22Rv1 (cell line): ENCODE results near the gene ARPC4.

Experiments
- H3K27ac ChIP-seq: fragments of 450-650 bp; 2 replicates; pipeline ENCODE4 v1.5.1; 2017
- ZFX ChIP-seq: fragments of 450-650 bp; IDR thresholded peaks from 2 replicates; pipeline ENCODE4 v1.6.1; 2017; ENCODE audit warnings: antibody characterized with exemption, borderline replicate concordance
- TF ChIP-seq, protein P1 (sequence below): fragments of 450-650 bp; IDR thresholded peaks from 2 replicates; pipeline ENCODE4 v1.5.1; 2017; ENCODE audit warnings: mild to moderate bottlenecking

Gene ARPC4

DNA sequence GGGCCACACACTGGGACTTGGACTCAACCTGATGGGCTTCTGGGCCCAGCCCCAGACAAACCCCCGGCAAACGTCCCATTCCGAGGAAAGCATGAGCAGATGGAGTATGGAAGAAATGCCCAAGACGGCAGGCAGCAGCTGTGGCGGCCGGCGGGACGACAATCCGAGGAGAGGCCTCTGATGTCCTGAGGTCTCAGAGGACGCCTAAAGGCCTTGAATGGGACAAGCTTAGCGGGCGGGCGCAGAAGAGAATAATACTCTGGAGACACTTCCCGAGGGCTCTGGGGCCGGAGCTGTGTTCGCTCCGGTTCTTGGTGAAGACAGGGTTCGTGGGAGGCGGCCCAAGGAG lies 43.6 kb upstream of the ARPC4 start:
- peak overlapping the region; percentile 89 for H3K27ac ChIP-seq

DNA sequence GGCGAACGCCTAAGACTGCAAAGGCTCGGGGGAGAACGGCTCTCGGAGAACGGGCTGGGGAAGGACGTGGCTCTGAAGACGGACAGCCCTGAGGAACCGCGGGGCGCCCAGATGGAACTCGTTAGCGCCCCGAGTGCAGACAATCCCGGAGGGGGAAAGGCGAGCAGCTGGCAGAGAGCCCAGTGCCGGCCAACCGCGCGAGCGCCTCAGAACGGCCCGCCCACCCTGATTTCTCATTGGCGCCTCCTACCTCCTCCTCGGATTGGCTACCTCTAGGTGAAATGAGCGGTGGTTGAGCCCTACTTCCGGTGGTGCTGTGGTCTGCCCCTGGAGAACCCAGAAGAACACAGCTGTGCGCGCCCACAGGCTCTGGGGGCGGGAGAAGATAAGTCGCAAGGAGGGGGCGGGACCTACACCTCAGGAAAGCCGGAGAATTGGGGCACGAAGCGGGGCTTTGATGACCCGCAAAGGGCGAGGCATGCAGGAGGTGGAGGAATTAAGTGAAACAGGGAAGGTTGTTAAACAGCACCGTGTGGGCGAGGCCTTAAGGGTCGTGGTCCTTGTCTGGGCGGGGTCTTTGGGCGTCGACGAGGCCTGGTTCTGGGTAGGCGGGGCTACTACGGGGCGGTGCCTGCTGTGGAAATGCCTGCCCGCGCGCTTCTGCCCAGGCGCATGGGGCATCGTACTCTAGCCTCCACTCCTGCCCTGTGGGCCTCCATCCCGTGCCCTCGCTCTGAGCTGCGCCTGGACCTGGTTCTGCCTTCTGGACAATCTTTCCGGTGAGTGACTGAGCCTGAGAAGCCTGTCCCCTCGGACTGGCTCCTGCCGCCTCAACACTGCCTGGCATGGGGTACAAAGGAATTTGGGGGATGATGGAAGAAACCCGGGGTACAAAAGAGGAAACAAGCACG lies 43.0 kb upstream of the ARPC4 start, which contains the start of gene OGG1:
Gene OGG1 (plus strand): TSS at position 308 of the 911 bp plus-strand sequence. CDS start 335 bp downstream, at position 643.
- peak within 1 kb of the TSS; percentile 89 for H3K27ac ChIP-seq

More for the DNA sequence above, 43.6 kb upstream of the ARPC4 start:
- TF ChIP-seq ZFX: no peak
- TF ChIP-seq, protein P1, sequence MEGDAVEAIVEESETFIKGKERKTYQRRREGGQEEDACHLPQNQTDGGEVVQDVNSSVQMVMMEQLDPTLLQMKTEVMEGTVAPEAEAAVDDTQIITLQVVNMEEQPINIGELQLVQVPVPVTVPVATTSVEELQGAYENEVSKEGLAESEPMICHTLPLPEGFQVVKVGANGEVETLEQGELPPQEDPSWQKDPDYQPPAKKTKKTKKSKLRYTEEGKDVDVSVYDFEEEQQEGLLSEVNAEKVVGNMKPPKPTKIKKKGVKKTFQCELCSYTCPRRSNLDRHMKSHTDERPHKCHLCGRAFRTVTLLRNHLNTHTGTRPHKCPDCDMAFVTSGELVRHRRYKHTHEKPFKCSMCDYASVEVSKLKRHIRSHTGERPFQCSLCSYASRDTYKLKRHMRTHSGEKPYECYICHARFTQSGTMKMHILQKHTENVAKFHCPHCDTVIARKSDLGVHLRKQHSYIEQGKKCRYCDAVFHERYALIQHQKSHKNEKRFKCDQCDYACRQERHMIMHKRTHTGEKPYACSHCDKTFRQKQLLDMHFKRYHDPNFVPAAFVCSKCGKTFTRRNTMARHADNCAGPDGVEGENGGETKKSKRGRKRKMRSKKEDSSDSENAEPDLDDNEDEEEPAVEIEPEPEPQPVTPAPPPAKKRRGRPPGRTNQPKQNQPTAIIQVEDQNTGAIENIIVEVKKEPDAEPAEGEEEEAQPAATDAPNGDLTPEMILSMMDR: no peak

GRCh38 chr3:9750556-9751411 lies 42.1 kb upstream of the ARPC4 start:
- H3K27ac ChIP-seq: peak overlapping the region; percentile 89
- TF ChIP-seq ZFX: no peak
- TF ChIP-seq, protein P1: no peak

More for the DNA sequence above, 43.0 kb upstream of the ARPC4 start, which contains the start of gene OGG1:
- TF ChIP-seq ZFX: no peak
- TF ChIP-seq, protein P1: no peak

DNA sequence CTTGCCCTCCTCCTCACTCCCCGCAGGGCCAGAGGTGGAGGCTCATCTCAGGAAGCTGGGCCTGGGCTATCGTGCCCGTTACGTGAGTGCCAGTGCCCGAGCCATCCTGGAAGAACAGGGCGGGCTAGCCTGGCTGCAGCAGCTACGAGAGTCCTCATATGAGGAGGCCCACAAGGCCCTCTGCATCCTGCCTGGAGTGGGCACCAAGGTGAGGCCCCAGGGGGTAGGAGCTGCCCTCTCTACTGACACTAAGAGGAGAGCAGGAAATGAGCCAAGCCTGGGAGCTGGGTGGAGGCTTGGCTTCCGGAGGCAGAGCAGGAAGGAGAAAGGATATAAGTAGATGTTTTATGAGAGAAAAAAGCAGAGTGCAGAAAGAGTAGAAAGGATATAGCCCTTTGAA lies 38.2 kb upstream of the ARPC4 start:
- peak overlapping the region; percentile 49 for H3K27ac ChIP-seq
- TF ChIP-seq, protein P1: no peak
- TF ChIP-seq ZFX: no peak

GRCh38 chr3:9757427-9757826 lies 35.5 kb upstream of the ARPC4 start:
- H3K27ac ChIP-seq: no peak overlapping the region
- TF ChIP-seq ZFX: no peak
- TF ChIP-seq, protein P1: no peak

GRCh38 chr3:9760779-9761505 lies 31.9 kb upstream of the ARPC4 start:
- TF ChIP-seq, protein P1: no peak
- TF ChIP-seq ZFX: no peak
- no peak overlapping the region for H3K27ac ChIP-seq
